Renal cortex interstitium (tissue), 11 donors: ENCODE results near the gene PRDM5. TPM values are rescaled to one million over a fixed set of nuclear protein-coding genes. Genes with fewer than 3 reads are reported as not detected.
A peak's percentile ranks its signal among the peaks of the same experiment; 100 is the strongest.

Source experiments
- DNase-seq, 11 donors: peaks; one replicate each; pipeline ENCODE4 v3.0.0-alpha.2; 2013; ENCODE audit warnings: low read depth in 9 of 11, low spot score in 4 of 11; ENCODE audit errors: extremely low read depth in 1 of 11
- polyA plus RNA-seq, 3 donors: library from polyadenylated mRNA; unstranded; fragments of 120-200 nt; gene quantifications; one replicate each; pipeline ENCODE4 v1.2.1, GENCODE V29; 2013; ENCODE audit not compliant: insufficient read length in 3 of 3

PRDM5 gene
- polyA plus RNA-seq, 3 donors: 16.0 to 19.1 (median 19.0) TPM

DNA sequence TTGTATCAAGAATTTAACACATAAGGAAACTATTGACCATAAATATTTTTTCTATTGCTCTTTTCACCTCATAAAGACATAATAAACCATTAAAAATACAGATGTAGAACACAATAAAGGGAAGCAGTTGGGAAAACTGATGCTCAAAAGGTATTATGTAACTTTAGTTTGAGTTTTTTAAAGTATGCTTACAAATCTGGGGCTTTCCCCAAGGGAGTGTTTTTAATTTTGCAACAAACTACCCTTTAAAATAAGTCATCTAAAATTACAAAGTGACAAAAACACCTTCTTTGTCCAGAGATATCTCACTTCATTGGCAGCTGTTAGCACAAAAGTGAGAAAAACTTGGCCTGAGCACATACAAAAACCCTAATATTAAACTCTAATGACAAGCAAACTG is 55.0 kb downstream of the PRDM5 start:
- no peak for DNase-seq

DNA sequence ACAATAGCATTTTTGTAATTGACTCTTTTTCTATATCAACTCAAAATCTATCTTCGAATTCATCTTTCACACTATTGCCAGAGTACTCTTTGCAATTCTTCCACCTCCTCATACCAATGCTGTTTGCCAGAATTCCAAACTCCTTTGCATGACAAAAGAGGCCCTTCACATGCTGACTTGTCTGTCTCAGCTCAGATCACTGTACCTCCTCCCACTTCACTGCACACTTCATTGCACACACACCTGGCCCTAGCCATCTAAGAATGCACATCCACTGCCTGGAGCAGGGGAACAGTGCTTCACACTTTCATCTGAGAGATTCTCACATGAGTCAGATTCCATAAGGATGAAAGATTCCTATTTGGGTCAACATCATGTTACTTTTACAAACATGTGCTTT is 56.5 kb downstream of the PRDM5 start:
- peak in 1 of 11 donors; percentile 41 for DNase-seq

DNA sequence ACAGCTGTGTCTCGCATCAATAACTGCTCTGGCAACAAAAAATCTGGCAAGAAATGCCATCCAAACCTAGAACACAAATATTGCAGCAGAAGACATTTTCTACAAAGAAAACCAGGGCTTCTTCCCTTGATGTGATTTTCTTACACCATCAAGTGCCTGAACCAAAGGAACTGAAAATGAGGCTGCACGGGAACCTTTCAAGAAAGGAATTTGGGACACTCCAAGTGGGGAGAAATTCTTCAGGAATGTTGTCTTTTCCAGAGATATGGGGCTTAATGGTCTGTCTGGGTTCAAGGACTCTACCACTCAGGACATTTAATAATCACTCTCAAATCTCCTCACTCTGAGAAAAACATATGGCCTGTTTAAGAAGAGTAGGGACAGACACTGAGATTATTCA is 57.6 kb downstream of the PRDM5 start:
- no peak for DNase-seq

DNA sequence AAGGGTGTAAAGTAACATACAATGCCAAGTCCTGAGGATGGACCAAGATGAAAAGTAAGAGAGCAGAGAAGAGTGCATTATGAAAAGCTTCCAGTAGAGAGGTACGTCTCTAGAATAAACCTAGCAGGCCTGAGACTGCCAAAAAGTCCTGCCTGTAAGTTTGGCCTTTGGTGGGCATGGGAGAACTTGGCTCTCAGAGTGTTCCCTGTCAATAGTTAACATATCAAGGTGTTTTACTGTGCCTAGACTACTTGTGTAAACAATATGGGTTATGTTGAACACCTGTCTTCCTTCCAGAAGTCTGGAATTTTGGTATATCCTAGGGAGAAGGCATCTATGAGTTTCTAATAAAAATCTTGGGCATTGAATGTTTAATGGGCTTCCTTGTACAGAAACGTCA is 60.1 kb downstream of the PRDM5 start:
- DNase-seq: no peak

DNA sequence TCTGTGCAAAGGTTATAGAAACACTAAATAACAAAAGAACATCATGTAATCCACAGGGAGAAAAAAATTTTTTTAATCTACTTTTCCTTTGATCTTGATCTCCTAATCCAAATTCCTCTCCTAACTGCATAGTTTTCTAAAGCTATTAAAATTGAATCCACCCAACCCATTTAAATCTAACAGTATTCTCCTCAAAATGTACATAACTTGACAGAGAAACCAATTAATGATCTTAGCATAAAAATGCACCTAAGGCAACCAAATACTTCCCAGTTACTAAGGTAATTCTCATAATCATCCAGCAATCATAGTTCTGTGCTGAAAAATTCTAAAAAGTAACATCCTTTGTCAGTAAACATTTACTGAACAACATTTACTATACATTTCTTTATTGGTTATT is 60.7 kb downstream of the PRDM5 start:
- no peak for DNase-seq

DNA sequence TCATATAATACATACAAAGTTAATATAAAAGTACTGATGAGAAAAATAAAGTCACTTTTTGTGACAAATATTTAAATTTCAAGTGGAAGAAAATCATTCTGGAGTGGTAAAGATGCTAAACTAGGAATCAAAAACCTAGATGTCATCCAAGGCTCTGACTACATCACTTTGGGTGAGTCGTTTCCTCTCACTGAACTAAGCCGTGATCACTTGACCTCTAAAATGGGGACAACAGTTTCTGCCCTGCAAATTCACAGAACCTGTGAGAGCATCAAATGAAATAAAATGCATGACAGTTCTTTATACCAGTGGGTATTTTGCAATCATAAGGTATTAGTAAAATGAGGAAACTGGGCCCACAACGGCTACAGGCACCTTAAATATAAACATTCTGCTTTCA is 63.8 kb downstream of the PRDM5 start:
- DNase-seq: no peak

DNA sequence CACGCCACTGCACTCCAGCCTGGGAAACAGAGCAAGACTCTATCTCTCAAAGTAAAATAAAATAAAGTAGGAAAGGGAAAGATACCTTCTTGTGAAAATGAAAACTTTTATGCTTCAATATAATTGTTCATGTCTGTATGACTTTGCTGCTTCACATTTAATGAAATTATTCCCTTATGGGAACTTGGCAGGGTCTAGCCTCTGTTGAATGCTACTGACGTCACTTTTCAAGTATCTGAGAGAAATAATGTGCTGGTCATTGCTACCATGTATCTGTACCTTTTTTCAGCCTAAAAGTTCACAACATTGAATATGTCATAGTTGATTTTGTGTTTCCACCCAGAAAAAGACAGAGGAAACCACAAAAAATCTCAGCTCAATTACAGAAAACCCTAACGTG is 65.2 kb downstream of the PRDM5 start:
- no peak for DNase-seq

DNA sequence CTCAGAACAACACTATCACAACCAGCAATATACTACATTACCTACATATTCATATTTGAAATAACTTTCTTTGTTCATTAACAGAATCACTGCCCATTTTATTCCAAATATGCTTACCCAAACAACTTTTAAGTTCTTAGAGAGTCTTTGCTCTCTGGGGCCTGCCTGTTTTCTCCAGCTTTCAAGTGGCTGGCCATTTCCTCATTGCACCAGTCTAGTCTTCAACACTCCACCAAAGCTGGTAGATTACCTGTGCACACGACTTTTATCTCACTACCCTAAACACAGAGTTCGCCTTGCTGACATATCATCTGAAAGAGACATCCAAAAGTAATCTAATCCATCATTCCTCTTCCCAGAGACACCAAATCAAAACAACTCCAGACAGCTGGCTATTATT is 66.2 kb downstream of the PRDM5 start:
- no peak for DNase-seq

DNA sequence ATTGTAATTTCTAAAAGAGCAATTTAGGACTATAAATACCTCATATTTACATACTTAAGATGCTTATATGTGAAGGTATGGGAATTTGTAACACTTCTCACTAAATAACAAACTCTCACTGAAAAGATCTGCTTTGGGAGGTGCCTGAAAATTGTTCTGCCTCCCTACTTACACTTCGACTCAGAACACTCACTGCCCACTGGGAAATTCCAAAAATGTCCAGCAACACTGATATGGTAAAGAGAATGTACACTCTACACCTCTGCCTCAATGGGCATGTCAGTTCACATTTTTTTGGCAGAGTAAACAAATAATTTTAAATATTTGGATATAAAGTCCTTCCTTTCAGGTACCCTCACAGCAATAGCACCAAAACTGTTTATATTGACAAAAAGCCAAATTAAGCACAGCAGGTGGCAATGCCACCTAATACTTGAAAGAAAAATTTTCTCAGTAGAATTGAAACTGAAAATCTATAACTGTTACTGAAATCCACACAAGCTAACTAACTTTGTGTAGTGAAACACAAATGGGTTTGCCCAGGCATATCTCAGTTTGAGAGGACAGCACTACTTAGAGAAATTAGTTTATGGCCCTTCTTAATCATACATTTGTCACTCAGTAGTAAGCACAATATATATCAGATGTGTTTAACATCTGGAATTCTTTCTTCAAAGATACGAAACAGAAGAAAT is 67.1 kb downstream of the PRDM5 start:
- no peak for DNase-seq

DNA sequence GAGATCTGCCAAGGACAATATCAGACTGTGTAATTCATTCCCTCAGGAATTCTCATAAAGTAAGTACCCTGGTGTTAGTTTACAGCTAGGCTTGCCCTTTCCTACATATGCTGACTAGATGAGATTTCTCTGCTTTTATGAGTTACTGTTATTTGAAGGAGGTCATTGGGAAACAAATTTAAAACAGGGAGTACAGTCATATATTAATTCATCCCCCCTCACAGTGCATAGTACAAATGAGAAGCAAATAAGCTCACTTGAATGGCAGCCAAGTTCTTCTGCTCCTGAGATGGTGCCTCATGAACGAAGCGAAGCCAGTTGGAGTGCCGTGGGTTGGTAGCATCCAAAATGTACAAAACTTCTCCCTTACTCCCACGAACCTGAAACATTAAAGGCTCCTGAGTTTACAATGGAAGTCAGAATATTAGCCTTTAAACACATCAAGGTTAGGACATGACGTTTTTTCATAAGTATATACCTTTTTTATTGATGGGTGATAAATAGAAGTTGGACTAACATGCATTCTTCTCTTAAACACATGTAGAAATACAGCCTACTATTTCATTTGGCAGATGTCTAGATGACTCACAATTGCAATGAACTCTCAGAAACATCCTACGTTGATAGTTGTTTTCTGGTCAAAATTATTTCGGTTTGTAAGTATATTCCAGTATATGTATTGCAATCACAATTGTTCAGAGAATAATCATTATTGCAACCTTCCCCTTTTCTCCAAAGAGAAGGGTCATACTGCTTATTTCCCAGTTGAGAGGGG is 69.2 kb downstream of the PRDM5 start:
- DNase-seq: peak in 1 of 11 donors; percentile 33

DNA sequence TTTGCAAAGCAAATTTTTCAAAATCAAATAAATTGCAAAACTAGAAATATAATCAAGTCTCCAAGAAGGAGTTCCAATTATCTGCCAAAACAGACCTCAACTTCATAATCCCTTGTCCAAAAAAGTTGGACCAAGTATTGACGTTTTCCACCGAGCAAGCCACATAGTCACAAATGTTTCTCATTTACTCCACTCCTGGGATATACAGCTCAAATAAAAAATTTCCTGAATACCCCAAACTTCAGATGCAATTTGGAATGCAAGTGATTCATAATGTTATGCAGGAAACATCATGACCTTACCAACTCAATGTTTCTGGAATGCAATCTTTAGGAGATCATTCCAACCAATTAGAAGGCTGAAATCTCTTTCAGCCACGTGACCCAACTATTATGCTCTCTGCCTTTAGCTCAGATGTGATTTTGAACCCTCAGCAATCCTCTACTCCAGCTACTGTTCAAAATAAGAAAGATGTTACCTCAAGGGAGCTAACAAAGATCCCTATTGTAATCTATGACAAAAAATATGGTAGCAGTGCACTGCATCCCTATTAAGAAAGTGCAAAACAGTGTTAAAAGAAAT is 72.4 kb downstream of the PRDM5 start:
- no peak for DNase-seq

DNA sequence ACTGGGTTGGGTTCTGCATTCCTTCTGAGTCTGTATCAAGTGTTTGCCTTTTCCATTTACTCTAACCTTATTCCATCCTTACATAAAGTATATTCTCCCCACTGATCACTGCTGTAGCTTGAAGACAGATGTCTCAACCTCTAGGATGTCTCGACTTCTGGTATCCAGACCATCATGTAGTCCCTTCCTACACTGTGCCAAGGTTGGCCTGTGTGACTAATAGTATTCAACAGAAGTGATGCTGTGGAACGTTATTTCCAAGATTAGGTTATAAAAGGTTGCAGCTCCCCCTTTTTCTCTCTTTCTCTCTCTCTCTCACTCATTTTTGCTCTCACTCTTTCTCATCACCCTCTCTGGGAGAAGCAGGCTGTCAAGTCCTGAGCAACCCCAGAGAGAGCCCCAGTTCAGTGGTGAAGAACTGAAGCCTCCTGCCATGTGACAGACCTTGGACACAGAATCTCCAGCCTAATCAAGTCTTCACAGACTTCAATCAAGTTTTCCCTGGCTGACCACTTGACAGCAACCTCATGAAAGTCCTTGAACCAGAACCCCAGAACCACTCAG is 75.4 kb downstream of the PRDM5 start:
- DNase-seq: no peak

DNA sequence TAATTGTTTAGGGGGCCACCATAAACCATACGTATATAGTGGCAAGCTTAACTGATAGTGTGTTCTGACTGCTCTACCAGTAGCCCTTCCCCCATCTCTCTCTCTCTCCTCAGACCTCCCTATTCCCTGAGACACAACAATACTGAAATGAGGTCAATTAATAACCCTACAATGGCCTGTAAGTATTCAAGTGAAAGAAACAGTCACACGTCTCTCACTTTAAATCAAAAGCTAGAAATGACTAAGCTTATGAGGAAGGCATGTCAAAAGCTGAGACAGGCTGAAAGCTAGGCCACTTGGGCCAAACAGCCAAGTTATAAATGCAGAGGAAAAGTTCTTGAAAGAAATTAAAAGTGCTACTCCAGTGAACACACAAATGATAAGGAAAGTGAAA is 78.0 kb downstream of the PRDM5 start:
- no peak for DNase-seq

DNA sequence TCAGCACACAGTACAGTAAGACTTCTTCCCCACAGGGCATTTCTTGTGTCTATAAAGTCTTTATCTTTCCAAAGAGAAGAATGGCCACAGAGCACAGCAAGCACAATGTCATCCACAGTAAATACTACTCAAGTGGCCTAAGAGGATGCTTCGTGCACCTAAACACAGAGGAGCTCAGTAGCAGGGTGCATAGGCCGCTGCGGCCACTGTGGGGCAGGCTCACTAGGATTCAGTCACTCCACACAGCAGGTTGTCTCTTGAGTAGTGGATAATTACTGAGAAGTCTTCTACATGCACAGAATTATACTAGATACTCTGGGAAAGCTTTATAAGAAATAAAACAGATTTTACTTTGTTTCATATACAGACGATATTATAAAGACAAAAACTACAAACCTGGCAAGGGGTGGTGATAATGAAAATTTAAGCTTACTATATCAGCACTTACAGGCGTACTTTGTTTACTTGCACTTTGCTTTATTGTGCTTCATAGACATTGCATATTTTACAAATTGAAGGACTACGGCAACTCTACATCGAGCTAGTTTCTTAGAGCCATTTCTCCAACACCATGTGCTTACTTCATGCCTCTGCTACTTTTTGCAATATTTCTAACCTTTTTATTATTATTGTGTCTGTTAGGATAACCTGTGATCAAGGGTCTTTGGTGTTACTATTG is 78.5 kb downstream of the PRDM5 start:
- DNase-seq: no peak

DNA sequence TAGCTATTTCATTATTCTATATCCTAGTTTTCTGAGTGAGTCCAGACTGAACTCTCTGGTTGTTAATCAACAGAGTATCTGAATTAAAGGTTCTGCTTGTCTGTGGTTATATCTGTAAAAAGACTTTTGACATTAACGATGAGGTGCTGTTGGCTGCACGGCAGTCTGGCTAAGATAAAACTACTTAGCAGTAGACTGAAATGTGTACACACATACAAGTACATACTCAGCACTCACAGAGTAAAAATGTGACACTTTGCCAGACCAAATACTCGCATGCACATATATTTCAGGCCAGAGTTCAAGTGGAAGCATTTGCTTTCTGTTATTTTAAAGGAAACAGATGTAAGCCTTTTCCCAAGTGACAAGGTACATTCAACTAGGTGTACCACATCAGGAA is 80.5 kb downstream of the PRDM5 start:
- peak in 1 of 11 donors; percentile 25 for DNase-seq

DNA sequence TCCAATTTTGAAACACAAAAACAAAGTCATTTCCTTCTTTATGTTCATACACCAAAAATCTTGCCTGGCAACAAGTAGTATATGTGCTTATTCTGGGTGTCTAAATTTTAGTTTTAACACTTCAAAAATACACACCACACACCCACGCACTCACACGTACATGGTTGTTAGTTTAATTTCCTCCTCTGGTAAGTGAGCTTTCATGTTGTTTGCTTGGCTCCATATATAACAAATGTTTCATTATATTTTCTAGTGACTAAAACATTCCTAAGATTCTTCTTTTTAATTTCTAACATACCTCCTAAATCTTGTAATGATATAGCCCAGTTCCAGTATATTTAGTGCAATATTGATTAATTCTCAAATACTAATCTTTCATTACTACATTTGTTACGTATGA is 80.9 kb downstream of the PRDM5 start:
- peak in 1 of 11 donors; percentile 17 for DNase-seq

DNA sequence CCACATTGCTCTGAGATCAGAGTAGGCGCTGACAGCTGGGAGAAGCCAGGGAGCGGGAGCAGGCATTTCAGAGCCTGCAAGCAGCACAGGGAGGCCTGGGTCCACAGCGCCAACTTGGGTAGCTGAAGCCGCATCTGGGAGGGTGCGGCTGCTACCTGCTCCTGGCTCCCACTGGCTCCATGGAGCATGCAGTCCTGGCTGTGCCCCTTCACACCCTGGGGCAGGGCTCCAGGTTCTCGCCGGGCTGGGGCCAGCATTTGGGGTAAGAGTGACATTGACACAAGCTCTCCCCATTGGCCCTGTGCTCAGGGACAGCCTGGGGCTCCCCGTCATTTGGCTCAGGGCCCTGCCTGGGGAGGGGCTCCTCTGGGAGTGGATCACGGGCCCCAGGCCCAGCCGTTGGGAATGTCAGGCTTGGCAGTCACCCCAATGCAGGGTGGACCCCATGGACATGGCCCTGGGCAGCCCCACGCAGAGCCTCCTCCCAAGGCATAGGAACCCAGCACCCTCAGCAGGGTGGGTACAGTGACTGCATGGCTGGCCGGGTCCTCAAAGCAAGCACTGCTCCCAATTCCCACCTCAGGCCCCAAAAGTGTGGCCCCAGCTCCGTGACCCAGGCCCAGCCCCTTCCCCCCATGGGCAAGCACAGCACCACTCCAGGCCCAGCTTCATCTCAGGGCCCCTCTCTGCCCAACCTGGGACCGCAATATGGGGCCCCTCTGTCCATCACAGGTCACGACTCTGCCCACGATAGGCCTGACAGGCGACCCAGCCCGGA is 82.4 kb downstream of the PRDM5 start:
- DNase-seq: no peak

DNA sequence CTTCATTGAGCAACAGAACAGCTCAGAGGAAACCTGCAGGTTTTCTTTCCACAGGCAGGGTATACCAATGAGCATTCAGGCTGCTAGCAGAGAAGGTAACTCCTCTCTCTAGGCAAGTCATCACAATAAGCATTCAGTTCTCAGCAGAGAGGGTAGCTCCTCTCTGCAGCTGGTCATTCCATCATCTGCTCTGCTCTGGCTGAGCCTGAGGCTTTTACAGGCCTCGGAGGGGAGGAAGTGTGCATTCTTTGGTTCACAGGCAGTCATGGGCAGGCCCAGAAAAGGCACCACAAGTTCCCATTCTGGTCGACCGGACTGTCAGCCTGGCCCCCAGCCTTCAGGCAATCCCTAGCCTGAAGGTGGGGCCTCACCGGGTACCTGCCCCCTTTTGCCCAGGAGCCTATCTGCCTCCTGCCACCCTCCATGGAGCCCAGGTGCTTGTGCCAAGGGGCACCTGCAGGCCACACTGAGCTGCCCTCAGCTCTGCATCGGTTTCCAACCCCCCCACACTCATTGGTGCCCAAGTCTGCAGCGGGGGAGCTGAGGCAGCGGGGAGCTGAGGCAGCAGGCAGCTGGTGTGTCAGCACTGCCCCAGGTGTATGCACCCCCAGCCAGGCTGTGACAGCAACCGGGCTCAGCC is 83.1 kb downstream of the PRDM5 start:
- no peak for DNase-seq
